ENCODE results near the gene AZGP1.
"Not testable (repeated sequence)": the region's sequence is repeated elsewhere in the genome, so short reads cannot be mapped to it uniquely, and the experiment has no call there.

DNA sequence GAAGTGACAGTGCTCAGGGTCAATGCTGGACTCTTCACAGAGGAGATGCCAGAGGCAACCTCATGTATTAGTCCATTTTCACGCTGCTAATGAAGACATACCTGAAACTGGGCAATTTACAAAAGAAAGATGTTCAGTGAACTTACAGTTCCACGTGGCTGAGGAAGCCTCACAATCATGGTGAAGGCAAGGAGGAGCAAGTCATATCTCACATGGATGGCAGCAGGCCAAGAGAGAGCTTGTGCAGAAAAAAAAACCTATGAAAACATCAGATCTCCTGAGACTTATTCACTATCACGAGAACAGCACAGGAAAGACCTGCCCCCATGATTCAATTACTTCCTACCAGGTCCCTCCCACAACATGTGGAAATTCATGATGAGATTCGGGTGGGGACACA is 40.8 kb downstream of the AZGP1 start:
- TF ChIP-seq, protein P1, sequence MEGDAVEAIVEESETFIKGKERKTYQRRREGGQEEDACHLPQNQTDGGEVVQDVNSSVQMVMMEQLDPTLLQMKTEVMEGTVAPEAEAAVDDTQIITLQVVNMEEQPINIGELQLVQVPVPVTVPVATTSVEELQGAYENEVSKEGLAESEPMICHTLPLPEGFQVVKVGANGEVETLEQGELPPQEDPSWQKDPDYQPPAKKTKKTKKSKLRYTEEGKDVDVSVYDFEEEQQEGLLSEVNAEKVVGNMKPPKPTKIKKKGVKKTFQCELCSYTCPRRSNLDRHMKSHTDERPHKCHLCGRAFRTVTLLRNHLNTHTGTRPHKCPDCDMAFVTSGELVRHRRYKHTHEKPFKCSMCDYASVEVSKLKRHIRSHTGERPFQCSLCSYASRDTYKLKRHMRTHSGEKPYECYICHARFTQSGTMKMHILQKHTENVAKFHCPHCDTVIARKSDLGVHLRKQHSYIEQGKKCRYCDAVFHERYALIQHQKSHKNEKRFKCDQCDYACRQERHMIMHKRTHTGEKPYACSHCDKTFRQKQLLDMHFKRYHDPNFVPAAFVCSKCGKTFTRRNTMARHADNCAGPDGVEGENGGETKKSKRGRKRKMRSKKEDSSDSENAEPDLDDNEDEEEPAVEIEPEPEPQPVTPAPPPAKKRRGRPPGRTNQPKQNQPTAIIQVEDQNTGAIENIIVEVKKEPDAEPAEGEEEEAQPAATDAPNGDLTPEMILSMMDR (IDR thresholded peaks at IDR 0.05), result not testable (repeated sequence)
- TF ChIP-seq POLR2A, EP300 (IDR thresholded peaks at IDR 0.05): not testable (repeated sequence)
